ENCODE data around the gene SLAMF9. TPM values are rescaled to one million over a fixed set of nuclear protein-coding genes. Genes with fewer than 3 reads are reported as not detected.

SLAMF9 gene
- total RNA-seq: not detected
- not detected for total RNA-seq (2013)
- 0 to 0.47 (median 0) reads per million in 29 experiments for total RNA-seq

DNA sequence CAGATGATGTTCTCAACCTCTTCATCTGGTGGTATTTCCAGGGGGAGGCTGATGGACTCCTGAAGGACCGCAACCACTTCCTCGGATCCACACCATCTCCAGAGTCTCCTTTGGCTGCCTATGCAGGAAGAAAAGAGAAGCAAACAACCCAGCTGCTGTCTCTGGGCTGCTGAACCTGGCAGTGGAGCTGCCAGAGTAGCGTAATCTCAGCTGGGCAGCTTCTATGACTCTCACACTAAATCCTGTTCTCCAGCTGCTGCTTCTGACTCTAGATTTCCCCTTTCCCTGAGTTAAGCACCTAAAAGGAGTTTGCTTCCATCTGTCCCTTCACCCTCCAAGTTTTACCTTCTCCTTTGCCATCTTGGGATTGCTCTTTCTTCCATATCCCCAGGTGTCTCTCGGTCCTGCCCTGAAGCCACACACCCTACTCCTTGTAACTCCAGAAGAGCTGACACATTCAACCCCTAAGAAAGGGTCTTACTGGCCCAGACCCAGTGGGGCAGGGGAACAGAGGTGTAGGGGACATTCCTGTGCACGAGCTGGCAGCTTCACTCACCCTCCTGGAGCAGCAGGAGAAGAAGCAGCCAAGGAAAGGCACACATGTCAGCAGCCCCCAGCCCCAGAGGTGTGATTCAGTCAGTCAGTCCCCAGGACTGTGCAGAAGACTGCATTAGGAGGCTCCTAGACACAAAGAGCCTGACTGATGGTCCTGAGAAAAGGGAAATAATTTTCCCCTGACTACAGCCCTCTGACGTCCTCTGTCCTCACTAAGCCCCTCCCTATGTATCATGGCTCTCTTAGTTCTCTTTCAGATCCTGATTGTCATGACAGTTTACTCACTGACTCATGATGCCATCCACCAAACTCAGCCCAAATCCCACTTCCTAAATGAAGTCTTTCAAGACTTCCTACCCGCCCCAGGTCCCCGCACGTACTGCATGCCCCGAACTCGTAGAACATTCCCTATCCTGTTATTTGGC, at the start of gene SLAMF9:
SLAMF9 (minus strand) TSS at position 702 of the 980 bp plus-strand sequence; CDS start at position 602, 100 bp downstream.
- peaks cover 26 to 29% of the 10 kb centered on the region in 2 donors for H3K27me3 Mint-ChIP-seq
- POLR2A ChIA-PET: no interaction called here

DNA sequence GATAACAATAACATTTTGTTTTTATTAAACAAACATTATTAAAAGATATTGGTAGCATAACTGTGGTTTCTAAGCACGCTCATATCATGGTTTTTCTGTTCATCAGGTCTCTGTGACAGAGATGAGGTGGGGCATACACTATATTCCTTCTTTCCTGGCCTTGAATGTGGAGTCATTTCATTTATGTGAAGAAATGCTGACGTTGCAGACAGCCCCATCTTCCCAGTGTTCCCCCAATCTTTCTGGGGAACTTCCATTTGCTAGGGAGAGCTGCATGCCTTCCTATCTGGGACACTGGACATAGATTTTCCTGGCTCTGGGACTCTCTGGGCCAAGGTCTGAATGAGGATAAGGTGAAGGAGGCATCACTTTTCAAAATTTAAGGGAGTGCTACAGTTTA, 47.4 kb upstream of the SLAMF9 start:
- Mint-ChIP-seq H3K36me3 (no peaks in the 10 kb centered on the region), H3K27ac (no peak overlapping the region), H3K4me1 (no peaks in the 10 kb centered on the region), H3K27me3 (peaks cover 3 to 9% of the 10 kb centered on the region in 2 donors), H3K9me3 (no peaks in the 10 kb centered on the region), H3K4me3 (no peak overlapping the region)
- H3K9me3 ChIP-seq: no peaks in the 10 kb centered on the region
- peaks cover 0 to 8% of the 10 kb centered on the region in 2 experiments for H3K27me3 ChIP-seq (replicated peaks in 1 of 2; ENCODE audit: control insufficient read depth in 2 of 2, extremely low read depth in 1 of 2, insufficient read depth in 2 of 2, low read length in 1 of 2)
- POLR2A ChIA-PET: no interaction called here
- H3K36me3 ChIP-seq (ENCODE audit: control insufficient read depth in 2 of 2, extremely low read depth in 1 of 2, insufficient read depth in 1 of 2, low read length in 1 of 2): no peaks in the 10 kb centered on the region
- ATAC-seq (replicated peaks in 1 of 4) (no peak), DNase-seq (no peak)
- CTCF ChIA-PET: no interaction called here
- H3K4me1 ChIP-seq (ENCODE audit: control insufficient read depth in 1 of 2, extremely low read depth in 1 of 2, insufficient read depth in 2 of 2, low read length in 2 of 2): no peaks in the 10 kb centered on the region
- WGBS (ENCODE audit: insufficient coverage): no CpG with 5 or more reads among the region's 2 CpGs
- no peak overlapping the region for H3K4me3 ChIP-seq (ENCODE audit: control insufficient read depth in 1 of 2, extremely low read depth in 1 of 2, low read length in 1 of 2)
- no peak overlapping the region for H3K27ac ChIP-seq (ENCODE audit: low read length)

More for the DNA sequence above, at the start of gene SLAMF9:
- Histone ChIP-seq H3K36me3 (ENCODE audit: control insufficient read depth in 2 of 2, extremely low read depth in 1 of 2, insufficient read depth in 1 of 2, low read length in 1 of 2) (no peaks in the 10 kb centered on the region), H3K4me1 (ENCODE audit: control insufficient read depth in 1 of 2, extremely low read depth in 1 of 2, insufficient read depth in 2 of 2, low read length in 2 of 2) (no peaks in the 10 kb centered on the region), H3K9me3 (no peaks in the 10 kb centered on the region), H3K27me3 (replicated peaks in 1 of 2; ENCODE audit: control insufficient read depth in 2 of 2, extremely low read depth in 1 of 2, insufficient read depth in 2 of 2, low read length in 1 of 2) (peaks cover 0 to 33% of the 10 kb centered on the region in 2 experiments), H3K4me3 (ENCODE audit: control insufficient read depth in 1 of 2, extremely low read depth in 1 of 2, low read length in 1 of 2) (no peak within 1 kb of the TSS), H3K27ac (ENCODE audit: low read length) (no peak within 1 kb of the TSS)
- H3K9me3 Mint-ChIP-seq: no peaks in the 10 kb centered on the region
- CTCF ChIA-PET: no interaction called here
- no peak for ATAC-seq (replicated peaks in 1 of 4)
- no peak within 1 kb of the TSS for H3K4me3 Mint-ChIP-seq
- no peaks in the 10 kb centered on the region for H3K4me1 Mint-ChIP-seq
- no peak for DNase-seq
- 72% methylated on average over 10 of the region's 11 CpGs for WGBS (ENCODE audit: insufficient coverage)
- no peaks in the 10 kb centered on the region for H3K36me3 Mint-ChIP-seq
- H3K27ac Mint-ChIP-seq: peak within 1 kb of the TSS in 1 of 2 donors; percentile 33

DNA sequence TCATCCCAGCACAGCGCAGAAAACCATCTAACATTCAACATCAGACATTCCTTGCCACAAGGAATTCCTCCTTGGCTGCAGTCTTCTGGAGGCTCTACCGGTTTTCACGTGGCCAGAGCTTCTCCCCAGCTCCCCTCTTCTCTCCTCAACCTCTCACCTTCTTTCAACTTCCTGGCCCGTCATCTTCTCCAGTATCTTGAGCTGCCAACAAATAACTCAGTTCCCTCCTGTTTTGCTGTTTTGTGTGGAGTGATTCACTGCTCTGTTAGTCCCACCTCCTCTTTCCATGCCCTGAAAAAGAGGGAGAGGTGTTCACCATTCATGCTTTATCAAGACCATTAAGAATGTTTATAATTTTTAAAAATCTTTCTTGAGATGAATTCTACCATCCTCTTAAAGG, 45.2 kb upstream of the SLAMF9 start:
- Mint-ChIP-seq H3K4me1 (no peaks in the 10 kb centered on the region), H3K4me3 (no peak overlapping the region), H3K36me3 (no peaks in the 10 kb centered on the region), H3K27ac (no peak overlapping the region), H3K9me3 (no peaks in the 10 kb centered on the region), H3K27me3 (peaks cover 3 to 15% of the 10 kb centered on the region in 2 donors)
- Histone ChIP-seq H3K27me3 (replicated peaks in 1 of 2; ENCODE audit: control insufficient read depth in 2 of 2, extremely low read depth in 1 of 2, insufficient read depth in 2 of 2, low read length in 1 of 2) (no peaks in the 10 kb centered on the region), H3K27ac (ENCODE audit: low read length) (no peak overlapping the region), H3K4me3 (ENCODE audit: control insufficient read depth in 1 of 2, extremely low read depth in 1 of 2, low read length in 1 of 2) (no peak overlapping the region), H3K9me3 (no peaks in the 10 kb centered on the region), H3K4me1 (ENCODE audit: control insufficient read depth in 1 of 2, extremely low read depth in 1 of 2, insufficient read depth in 2 of 2, low read length in 2 of 2) (no peaks in the 10 kb centered on the region), H3K36me3 (ENCODE audit: control insufficient read depth in 2 of 2, extremely low read depth in 1 of 2, insufficient read depth in 1 of 2, low read length in 1 of 2) (no peaks in the 10 kb centered on the region)
- ATAC-seq (replicated peaks in 1 of 4): no peak
- WGBS (ENCODE audit: insufficient coverage): 80% methylated on average over 3 of the region's 4 CpGs
- ChIA-PET CTCF (interaction anchor here in 1 of 2 donors (0.9 kb wide), 1 partner anchor 9 kb away, joined by 4 read pairs; no protein-coding TSS in a partner anchor), POLR2A (no interaction called here)
- DNase-seq: no peak

DNA sequence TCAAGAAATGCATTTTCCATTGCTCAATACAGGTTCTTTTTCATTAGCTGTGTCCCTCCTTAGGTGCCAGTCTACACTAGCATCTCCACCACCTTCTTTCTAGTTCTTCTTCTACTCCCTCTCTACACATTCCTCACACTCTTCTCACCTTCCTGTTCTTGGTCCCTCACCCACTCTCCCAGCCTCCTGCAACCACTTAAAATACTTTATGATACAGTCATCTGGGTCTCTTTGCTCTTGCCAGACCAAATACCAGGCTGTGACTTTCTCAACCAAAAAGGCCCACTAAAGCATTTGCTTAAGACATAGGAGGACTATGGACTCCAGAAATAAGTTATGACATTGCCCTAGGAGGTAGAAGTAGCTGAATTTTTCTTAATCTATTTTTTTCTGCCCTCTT, 42.6 kb upstream of the SLAMF9 start:
- Histone ChIP-seq H3K27ac (ENCODE audit: low read length) (no peak overlapping the region), H3K4me1 (ENCODE audit: control insufficient read depth in 1 of 2, extremely low read depth in 1 of 2, insufficient read depth in 2 of 2, low read length in 2 of 2) (no peaks in the 10 kb centered on the region), H3K27me3 (replicated peaks in 1 of 2; ENCODE audit: control insufficient read depth in 2 of 2, extremely low read depth in 1 of 2, insufficient read depth in 2 of 2, low read length in 1 of 2) (no peaks in the 10 kb centered on the region), H3K36me3 (ENCODE audit: control insufficient read depth in 2 of 2, extremely low read depth in 1 of 2, insufficient read depth in 1 of 2, low read length in 1 of 2) (no peaks in the 10 kb centered on the region), H3K4me3 (ENCODE audit: control insufficient read depth in 1 of 2, extremely low read depth in 1 of 2, low read length in 1 of 2) (no peak overlapping the region), H3K9me3 (no peaks in the 10 kb centered on the region)
- no peak for DNase-seq
- peaks cover 7 to 15% of the 10 kb centered on the region in 2 donors for H3K27me3 Mint-ChIP-seq
- H3K4me3 Mint-ChIP-seq: no peak overlapping the region
- no peak overlapping the region for H3K27ac Mint-ChIP-seq
- no peaks in the 10 kb centered on the region for H3K36me3 Mint-ChIP-seq
- CTCF ChIA-PET: interaction anchor here in 1 of 2 donors (0.6 kb wide), 1 partner anchor 194 kb away, joined by 5 read pairs; the partner anchor contains the start of gene CASQ1
- ATAC-seq (replicated peaks in 1 of 4): no peak
- peaks cover 2 to 3% (median 3%) of the 10 kb centered on the region in 3 donors for H3K4me1 Mint-ChIP-seq
- H3K9me3 Mint-ChIP-seq: no peaks in the 10 kb centered on the region
- POLR2A ChIA-PET: no interaction called here

DNA sequence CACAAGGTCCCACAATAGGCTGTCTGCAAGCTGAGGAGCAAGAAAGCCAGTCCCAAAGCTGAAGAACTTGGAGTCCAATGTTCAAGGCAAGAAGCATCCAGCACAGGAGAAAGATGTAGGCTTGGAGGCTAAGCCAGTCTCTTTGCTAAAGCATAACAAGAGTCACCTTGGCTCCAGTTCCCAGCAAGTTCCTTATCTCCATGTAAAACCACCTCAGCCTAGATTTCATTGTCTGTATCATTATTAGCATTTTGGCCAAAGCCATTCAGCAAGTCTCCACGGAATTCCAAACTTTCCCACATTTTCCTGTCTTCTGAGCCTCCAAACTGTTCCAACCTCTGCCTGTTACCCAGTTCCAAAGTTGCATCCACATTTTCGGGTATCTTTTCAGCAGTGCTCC, 40.9 kb upstream of the SLAMF9 start:
- Mint-ChIP-seq H3K36me3 (no peaks in the 10 kb centered on the region), H3K27ac (no peak overlapping the region), H3K27me3 (peaks cover 7 to 15% of the 10 kb centered on the region in 2 donors), H3K9me3 (no peaks in the 10 kb centered on the region), H3K4me3 (no peak overlapping the region), H3K4me1 (peaks cover 7 to 9% (median 8%) of the 10 kb centered on the region in 3 donors)
- ChIA-PET POLR2A (no interaction called here), CTCF (no interaction called here)
- 43% methylated on average over 1 of the region's 2 CpGs for WGBS (ENCODE audit: insufficient coverage)
- no peak for DNase-seq
- H3K36me3 ChIP-seq (ENCODE audit: control insufficient read depth in 2 of 2, extremely low read depth in 1 of 2, insufficient read depth in 1 of 2, low read length in 1 of 2): no peaks in the 10 kb centered on the region
- no peak overlapping the region for H3K4me3 ChIP-seq (ENCODE audit: control insufficient read depth in 1 of 2, extremely low read depth in 1 of 2, low read length in 1 of 2)
- H3K27me3 ChIP-seq (replicated peaks in 1 of 2; ENCODE audit: control insufficient read depth in 2 of 2, extremely low read depth in 1 of 2, insufficient read depth in 2 of 2, low read length in 1 of 2): peaks cover 0 to 3% of the 10 kb centered on the region in 2 experiments
- no peak overlapping the region for H3K27ac ChIP-seq (ENCODE audit: low read length)
- no peaks in the 10 kb centered on the region for H3K4me1 ChIP-seq (ENCODE audit: control insufficient read depth in 1 of 2, extremely low read depth in 1 of 2, insufficient read depth in 2 of 2, low read length in 2 of 2)
- no peaks in the 10 kb centered on the region for H3K9me3 ChIP-seq
- no peak for ATAC-seq (replicated peaks in 1 of 4)

DNA sequence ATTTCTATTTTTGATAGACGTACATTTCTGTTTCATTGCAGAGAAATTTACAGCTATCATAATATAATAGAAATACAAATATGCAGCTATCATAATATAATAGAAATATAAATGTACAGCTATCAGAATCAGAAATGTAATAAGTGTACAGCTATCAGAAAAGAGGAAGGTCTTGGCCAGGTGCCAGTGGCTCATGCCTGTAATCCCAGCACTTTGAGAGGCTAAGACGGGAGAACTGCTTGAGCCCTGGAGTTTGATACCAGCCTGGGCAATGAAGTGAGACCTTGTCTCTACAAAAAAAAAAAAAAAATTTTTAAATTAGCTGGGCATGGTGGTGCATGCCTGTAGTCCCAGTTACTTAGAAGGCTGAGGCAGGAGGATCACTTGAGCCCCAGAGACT, 39.9 kb upstream of the SLAMF9 start:
- H3K36me3 ChIP-seq (ENCODE audit: control insufficient read depth in 2 of 2, extremely low read depth in 1 of 2, insufficient read depth in 1 of 2, low read length in 1 of 2): no peaks in the 10 kb centered on the region
- no peak overlapping the region for H3K27ac Mint-ChIP-seq
- 80% methylated on average over 1 of the region's 2 CpGs for WGBS (ENCODE audit: insufficient coverage)
- no peak for DNase-seq
- peaks cover 0 to 4% of the 10 kb centered on the region in 2 experiments for H3K27me3 ChIP-seq (replicated peaks in 1 of 2; ENCODE audit: control insufficient read depth in 2 of 2, extremely low read depth in 1 of 2, insufficient read depth in 2 of 2, low read length in 1 of 2)
- ChIA-PET POLR2A (interaction anchor here in 1 of 2 donors (0.5 kb wide), 1 partner anchor 1421 kb away, joined by 4 read pairs; no protein-coding TSS in a partner anchor), CTCF (interaction anchor here in 1 of 2 donors (0.9 kb wide), 1 partner anchor 12 kb away, joined by 9 read pairs; no protein-coding TSS in a partner anchor)
- ATAC-seq (replicated peaks in 1 of 4): no peak
- H3K4me3 ChIP-seq (ENCODE audit: control insufficient read depth in 1 of 2, extremely low read depth in 1 of 2, low read length in 1 of 2): no peak overlapping the region
- H3K4me1 ChIP-seq (ENCODE audit: control insufficient read depth in 1 of 2, extremely low read depth in 1 of 2, insufficient read depth in 2 of 2, low read length in 2 of 2): no peaks in the 10 kb centered on the region
- peaks cover 8 to 15% of the 10 kb centered on the region in 2 donors for H3K27me3 Mint-ChIP-seq
- H3K27ac ChIP-seq (ENCODE audit: low read length): no peak overlapping the region
- H3K4me1 Mint-ChIP-seq: peaks cover 7 to 9% (median 8%) of the 10 kb centered on the region in 3 donors
- no peaks in the 10 kb centered on the region for H3K36me3 Mint-ChIP-seq
- no peak overlapping the region for H3K4me3 Mint-ChIP-seq
- no peaks in the 10 kb centered on the region for H3K9me3 ChIP-seq
- H3K9me3 Mint-ChIP-seq: no peaks in the 10 kb centered on the region

All from T-cell (primary cell).